NK-92 (cell line): ENCODE measurements around the gene DDR2.

ENCODE experiments used
- DNase-seq: peaks from one replicate; lab custom pipeline; 2025; ENCODE audit not compliant: unreplicated experiment; lab: John Stamatoyannopoulos, UW

Gene DDR2

DNA sequence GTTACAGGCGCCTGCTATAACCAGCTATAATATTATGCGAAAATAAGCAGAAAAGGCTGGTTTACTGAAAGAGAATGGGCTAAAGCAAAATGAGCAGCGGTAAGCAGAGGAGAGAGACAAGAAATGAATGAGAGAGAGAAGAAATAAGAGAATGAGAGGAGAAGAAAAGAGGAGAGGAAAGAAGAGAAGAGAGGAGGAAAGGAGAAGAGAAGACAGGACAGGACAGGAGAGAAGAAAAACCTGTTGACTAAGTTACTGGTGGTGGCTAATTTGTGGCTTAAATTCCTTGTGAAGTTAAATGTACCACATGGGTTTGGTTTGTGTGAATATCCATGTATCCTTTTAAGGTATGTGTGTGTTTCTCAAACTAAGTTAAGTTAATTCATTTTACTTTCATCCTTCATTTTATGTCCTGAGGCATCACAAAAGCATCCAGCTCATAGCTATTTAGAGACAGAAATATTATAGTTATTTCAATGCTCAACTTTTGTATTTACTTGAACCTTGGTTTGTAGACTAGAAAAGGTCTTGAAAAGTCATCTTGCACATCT, 3.1 kb upstream of the DDR2 start:
- DNase-seq: no peak

DNA sequence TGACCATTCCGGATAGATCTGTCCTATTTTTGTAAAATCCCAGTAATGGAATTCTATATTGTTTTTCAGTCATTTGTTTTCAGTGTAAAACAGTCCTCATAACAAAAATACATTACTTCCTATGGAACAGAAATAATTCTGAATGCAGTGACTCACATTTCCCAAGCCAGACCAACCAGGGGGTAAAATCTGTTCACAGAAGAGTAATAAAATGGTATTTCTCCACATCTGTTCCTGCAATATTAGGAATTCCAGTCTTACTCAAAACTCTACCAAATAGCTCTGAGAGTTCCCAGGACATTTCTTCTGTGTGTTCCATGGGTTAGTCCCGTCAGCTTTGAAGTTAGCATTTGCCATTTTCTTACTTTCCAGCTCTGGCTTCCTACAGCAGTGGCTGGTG, 2.6 kb upstream of the DDR2 start:
- no peak for DNase-seq

DNA sequence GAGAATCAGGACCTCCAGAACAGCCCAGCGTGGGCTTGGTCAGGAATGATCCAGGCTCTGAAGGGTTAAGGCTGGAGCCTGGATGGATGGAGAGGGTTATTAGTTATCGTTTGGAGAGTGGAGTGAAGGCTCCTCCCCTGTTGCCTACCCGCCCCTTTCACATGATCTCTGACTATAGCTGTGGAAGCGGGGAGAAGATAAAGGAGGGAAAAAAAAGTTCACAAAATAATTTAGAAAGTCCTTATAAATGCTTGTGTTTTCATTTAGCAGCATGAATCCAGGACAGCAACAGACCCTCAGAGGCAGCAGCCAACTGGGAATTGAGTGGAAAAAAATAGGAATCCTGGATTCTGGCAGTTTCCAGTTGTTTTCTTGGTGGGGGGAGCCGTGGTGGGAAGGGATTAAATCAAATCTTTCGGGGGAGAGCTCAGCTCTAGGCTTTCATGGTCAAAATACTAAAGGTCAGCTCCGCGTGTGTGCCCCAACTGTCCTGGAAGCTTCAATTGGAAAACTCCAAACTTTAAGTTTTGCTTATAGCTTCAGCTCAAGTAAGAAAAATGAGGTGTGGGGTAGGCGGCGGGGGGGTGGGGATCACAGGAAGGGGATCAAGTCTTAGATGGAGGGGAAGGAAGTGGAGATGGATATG, 595 bp upstream of the DDR2 start:
- DNase-seq: no peak

DNA sequence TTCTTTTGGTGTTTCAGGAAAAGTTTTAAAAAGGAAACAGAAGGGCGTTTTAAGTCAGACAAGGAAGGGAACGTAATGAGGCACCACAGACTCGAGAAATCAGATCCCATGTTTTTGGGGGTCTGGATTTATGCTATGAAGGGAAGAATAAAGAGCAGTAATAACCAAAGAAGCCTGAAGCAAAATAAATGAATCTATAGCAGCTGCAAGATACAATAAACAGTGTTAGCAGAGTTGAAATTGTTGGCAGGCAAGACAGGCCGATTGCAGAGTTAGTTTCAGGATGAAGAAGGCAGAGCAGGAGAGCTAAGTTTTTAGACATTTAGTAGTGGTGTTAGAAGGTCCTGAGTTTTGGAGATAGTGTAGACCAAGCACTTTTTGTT, 425 bp downstream of the DDR2 start:
- no peak for DNase-seq

DNA sequence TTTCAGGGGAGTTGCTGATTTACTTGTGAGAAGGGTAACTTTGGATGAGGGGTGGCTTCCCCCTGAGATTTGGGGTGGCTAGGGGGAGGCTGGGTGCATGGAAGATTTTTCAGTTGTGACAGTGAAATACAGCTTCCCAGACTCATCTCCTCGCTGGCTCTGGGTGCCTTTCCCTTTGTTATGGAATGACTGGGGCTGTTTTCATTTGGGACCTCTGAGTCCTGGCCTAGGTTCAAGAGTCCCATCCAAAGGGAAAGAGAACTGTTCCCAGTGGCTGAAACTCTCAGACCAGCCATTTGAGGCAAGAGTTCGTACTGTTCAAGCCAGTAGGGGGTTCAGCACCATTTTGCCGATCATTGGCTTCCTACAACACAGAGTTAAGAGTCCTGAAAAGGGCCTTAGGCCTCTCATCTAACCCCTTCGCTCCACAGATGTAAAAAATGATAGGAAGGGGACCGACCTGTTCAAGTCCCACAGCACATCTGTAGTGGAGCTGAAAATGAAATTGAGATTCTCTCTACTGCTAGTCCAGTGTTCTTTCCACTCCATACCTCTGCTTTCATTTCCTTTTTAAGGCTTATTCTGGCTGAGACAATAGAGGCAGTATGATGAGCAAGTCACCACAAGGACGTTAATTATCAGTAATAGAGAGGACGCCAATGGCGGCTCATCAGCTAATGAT, 958 bp downstream of the DDR2 start:
- DNase-seq: no peak

GRCh38 chr1:162635418-162635817, 3.2 kb downstream of the DDR2 start:
- DNase-seq: no peak

DNA sequence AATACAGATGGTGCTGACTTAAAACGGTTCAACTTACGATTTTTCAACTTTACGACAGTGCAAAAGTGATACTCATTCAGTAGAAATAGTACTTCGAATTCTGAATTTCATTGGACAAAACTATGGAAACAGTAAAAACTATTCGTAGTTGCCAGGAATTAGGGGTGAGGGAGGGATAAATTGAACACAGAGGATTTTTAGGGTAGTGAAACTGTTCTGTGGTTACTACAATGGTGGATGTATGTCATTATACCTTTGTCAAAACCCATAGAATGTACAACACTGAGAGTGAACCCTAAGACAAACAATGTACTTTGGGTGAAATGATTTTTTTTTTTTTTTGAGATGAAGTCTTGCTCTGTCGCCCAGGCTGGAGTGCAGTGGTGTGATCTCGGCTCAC, 7.5 kb downstream of the DDR2 start:
- DNase-seq: no peak

GRCh38 chr1:162641114-162641513, 8.8 kb downstream of the DDR2 start:
- DNase-seq: no peak

DNA sequence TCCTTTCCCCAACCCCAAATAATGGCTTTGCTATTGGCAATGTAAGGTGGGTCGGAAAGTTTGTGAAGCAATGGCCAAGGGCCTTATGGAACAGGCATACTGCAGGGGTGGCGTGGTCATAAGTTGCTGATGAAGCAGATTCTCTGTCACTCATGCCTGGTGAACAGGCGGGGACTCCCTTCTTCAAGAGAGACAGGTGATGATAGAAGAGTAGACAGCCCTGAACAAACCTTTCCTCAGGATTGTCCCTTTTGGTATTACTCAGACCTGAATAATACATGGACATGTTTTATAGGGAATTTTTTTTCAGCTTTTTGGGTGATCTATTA, 12.7 kb downstream of the DDR2 start:
- no peak for DNase-seq

DNA sequence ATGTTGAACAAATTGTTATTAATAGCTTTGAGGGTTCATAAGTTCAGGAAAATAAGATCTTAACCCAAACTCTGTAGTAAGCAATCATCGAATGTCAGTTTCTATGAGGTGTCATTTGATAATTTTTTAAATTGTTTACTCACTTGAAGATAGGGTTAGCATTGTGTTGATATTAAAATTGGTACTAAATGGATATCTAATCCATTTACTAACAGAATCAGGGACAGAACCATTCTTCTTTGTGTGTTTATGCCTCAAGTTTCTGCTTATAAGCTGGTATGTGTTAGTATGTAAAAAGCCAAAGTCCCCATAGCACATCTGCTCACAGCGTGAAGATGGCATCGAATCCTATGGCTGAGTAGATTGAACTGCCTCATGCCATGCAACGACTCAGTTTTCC, 13.4 kb downstream of the DDR2 start:
- DNase-seq: no peak

GRCh38 chr1:162649583-162649982, 17.3 kb downstream of the DDR2 start:
- no peak for DNase-seq

DNA sequence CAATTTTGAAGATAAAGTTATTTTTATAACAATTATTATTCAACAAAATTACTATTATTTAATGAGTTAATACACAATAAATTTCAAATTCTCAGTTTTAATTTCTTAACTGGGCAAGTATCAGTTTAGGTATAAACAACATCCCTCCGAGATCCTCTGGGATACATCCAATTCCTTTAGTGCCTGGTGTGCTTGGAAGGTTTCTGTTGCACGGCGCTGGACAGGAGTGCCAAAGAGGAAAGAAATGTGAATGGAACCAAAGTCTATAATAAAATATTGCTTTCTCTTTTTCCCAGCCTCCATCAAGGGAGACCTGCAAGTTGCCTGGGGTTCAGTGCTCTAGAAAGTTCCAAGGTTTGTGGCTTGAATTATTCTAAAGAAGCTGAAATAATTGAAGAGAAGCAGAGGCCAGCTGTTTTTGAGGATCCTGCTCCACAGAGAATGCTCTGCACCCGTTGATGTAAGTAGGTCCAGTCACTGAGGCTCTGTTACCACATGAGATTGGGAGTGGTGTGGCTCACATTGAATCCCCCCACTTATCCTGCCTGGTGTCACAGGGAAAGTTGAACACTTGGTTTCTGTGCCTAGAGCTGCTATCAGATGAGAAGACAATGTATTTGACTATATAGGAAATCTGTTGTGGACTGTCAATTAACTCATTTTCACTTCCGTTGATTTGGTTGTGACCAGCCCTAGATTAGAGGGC, 22.8 kb downstream of the DDR2 start:
- DNase-seq: no peak

DNA sequence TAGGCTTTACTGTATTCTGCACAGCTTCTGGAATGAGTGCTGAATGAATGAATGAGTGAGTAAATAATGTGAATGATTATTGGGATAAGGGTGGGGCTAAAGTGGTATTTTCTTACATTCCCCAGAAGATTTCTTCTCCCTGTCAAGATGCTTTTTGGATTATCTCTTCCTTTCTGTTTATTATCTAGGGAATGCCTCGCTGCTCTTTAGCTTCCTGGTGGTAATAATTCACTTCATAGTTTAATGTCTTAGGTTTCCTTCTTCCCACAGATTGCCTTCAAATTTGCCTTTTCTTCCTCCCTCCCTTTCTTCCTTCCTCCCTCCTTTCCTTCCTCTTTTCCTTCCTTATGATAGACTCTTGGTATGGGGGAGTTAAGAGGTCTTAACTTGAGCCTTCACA, 24.0 kb downstream of the DDR2 start:
- DNase-seq: no peak

- no peak for DNase-seq
These were observed 28.3 kb downstream of the DDR2 start for GRCh38 chr1:162660574-162660973.

DNA sequence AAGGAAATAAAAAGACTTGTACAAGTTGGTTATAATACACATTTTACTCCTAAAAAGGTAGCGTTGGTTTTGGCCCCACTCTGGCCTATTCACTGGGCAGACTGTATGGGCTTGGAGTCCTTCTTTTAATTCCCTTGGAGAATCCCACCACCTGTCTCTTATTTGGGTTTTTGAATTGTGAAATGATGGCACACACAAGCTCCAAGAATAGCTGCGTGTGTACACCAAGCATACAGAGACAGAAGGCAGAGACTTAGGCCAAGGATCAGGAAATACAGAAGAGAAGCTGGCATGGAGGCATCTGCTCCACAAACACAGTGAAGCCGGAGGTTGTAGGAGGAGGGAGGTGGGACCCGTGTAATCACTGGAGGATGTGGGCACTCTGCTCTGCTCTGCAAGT, 29.1 kb downstream of the DDR2 start:
- no peak for DNase-seq

DNA sequence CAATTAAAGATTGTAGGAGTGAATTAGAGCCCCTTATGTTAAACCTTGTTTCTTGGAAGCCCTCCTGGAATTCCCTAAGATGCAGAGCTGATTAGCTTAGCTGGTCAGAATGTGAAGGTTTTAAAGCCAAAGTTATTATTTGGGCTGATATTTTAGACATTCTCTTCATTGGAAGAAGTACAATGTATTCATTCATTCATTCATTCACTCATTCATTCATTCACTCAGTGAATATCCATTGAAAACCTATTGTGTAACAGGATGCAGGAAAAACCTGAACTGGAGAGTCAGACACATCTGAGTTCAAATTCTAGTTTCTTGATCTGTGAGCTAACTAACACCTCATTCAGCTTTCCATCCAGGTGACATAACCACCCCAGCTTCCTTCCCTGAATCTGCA, 29.7 kb downstream of the DDR2 start:
- DNase-seq: no peak

DNA sequence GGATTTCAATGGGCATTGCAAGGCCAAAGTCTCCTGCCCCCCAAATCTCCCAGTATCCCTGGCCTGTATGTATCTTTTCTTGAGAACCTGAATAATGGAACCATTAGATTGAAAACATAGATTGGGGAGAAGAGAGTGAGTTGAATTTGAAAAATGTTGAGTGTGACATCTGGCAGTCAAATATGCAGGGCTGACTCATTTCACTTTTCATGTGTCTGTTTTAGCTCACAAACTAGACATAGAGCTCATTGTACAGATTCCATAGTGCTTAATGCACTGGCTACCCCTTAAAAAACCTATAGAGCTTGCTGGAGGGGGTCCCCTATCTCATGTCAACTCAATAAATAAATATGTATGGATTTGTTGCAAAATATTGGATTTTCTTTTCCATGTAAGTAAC, 30.8 kb downstream of the DDR2 start:
- no peak for DNase-seq

GRCh38 chr1:162663589-162664106, 31.4 kb downstream of the DDR2 start:
- no peak for DNase-seq

DNA sequence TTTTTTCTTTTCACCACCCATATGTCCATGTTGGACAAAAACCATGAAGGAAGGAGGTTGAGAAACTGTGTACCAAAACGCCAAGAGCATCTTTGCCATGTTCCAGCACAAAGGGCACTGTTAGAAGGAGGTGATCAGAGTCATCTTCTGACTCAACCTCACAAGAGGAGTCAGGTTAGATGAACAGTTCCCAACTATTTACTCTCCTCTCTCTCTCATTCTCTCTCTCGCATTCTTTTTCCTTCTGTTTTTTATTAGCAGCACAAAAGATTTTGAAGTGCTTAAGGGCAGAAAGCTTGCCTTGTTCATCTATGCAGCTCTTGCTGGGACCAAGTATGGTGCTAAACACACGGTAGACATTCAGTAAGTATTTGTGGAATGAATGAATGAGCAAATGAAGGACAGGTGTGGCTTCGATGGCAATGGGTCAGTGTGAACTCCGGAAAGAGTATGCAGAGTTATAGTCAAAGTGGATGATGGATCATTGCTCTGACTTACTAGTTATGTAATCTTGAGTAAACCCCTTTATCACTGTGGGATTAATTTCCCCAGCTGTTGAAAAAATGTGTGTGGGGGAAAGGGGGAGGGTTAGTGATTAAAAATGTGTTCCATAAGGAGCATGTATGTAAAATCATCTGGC, 33.9 kb downstream of the DDR2 start:
- DNase-seq: no peak

GRCh38 chr1:162667381-162668080, 35.3 kb downstream of the DDR2 start:
- no peak for DNase-seq
